MG63 (cell line): ENCODE data around the gene WDCP. TPM values are rescaled to one million over a fixed set of nuclear protein-coding genes. Genes with fewer than 3 reads are reported as not detected.
"Not testable (repeated sequence)": the region's sequence is repeated elsewhere in the genome, so short reads cannot be mapped to it uniquely, and the experiment has no call there.

Experiments used
- DNase-seq: peaks from one replicate; pipeline ENCODE4 v3.0.0-alpha.2; 2020
- H3K27me3 ChIP-seq: fragments of 250-450 bp; sonication (Bioruptor Pico); 2 replicates; pipeline ENCODE4 v1.5.1; 2020; ENCODE audit warnings: mild to moderate bottlenecking, moderate library complexity
- H3K36me3 ChIP-seq: fragments of 250-450 bp; sonication (Bioruptor Pico); 2 replicates; pipeline ENCODE4 v1.5.1; 2020; ENCODE audit warnings: mild to moderate bottlenecking, moderate library complexity
- H3K4me3 ChIP-seq: fragments of 250-450 bp; sonication (Bioruptor Pico); 2 replicates; pipeline ENCODE4 v1.5.1; 2020; ENCODE audit warnings: mild to moderate bottlenecking, moderate library complexity
- H3K9me3 ChIP-seq: fragments of 250-450 bp; sonication (Bioruptor Pico); 2 replicates; pipeline ENCODE4 v1.5.1; 2020; ENCODE audit warnings: mild to moderate bottlenecking, moderate library complexity
- total RNA-seq: library from RNA; depleted of rRNA; stranded (reverse); fragments of >200 nt; shearing (Covaris generic); gene quantifications from 2 replicates; pipeline ENCODE4 v1.2.3, GENCODE V29; 2014; ENCODE audit warnings: low replicate concordance

The WDCP gene
- total RNA-seq, 1 experiment from 2014 or later, result 12.2 TPM

- Histone ChIP-seq H3K27me3 (no peaks in the 10 kb centered on the region), H3K9me3 (no peaks in the 10 kb centered on the region), H3K36me3 (no peaks in the 10 kb centered on the region; the same call in 1 of the 2 replicates), H3K4me3 (no peak overlapping the region)
- no peak for DNase-seq
Observed at GRCh38 chr2:24016853-24017703, 30.1 kb downstream of the WDCP start.

GRCh38 chr2:24016376-24016761 is 30.8 kb downstream of the WDCP start:
- Histone ChIP-seq H3K4me3 (no peak overlapping the region), H3K27me3 (no peaks in the 10 kb centered on the region), H3K9me3 (no peaks in the 10 kb centered on the region), H3K36me3 (no peaks in the 10 kb centered on the region)
- no peak for DNase-seq

GRCh38 chr2:24015562-24016375 is 31.4 kb downstream of the WDCP start:
- no peaks in the 10 kb centered on the region for H3K9me3 ChIP-seq
- H3K4me3 ChIP-seq, result no peak overlapping the region
- DNase-seq, result peak; percentile 77
- H3K36me3 ChIP-seq, result no peaks in the 10 kb centered on the region
- no peaks in the 10 kb centered on the region for H3K27me3 ChIP-seq

- DNase-seq, H3K27me3 ChIP-seq, H3K36me3 ChIP-seq, H3K4me3 ChIP-seq, H3K9me3 ChIP-seq: not testable (repeated sequence)
Observed at GRCh38 chr2:24014902-24015301, 32.3 kb downstream of the WDCP start.

- DNase-seq, result no peak
- Histone ChIP-seq H3K4me3 (no peak overlapping the region), H3K36me3 (no peaks in the 10 kb centered on the region), H3K9me3 (no peaks in the 10 kb centered on the region), H3K27me3 (no peaks in the 10 kb centered on the region)
Observed at GRCh38 chr2:24012521-24013188, 34.5 kb downstream of the WDCP start.

GRCh38 chr2:24011250-24012104 is 35.7 kb downstream of the WDCP start:
- no peaks in the 10 kb centered on the region for H3K9me3 ChIP-seq
- H3K36me3 ChIP-seq, result no peaks in the 10 kb centered on the region
- H3K27me3 ChIP-seq, result no peaks in the 10 kb centered on the region
- no peak for DNase-seq
- H3K4me3 ChIP-seq, result no peak overlapping the region

GRCh38 chr2:24010477-24011249 is 36.5 kb downstream of the WDCP start:
- DNase-seq, result no peak
- Histone ChIP-seq H3K9me3 (no peaks in the 10 kb centered on the region), H3K27me3 (no peaks in the 10 kb centered on the region), H3K4me3 (no peak overlapping the region), H3K36me3 (no peaks in the 10 kb centered on the region)

- Histone ChIP-seq H3K4me3 (no peak within 1 kb of the TSS), H3K27me3 (no peaks in the 10 kb centered on the region), H3K36me3 (no peaks in the 10 kb centered on the region), H3K9me3 (no peaks in the 10 kb centered on the region)
- no peak for DNase-seq
Observed at GRCh38 chr2:24009680-24010476, 37.3 kb downstream of the WDCP start, which contains the start of gene MFSD2B. MFSD2B (plus strand) TSS chr2:24010085; CDS start chr2:24010097, 12 bp downstream.

- H3K9me3 ChIP-seq, result no peaks in the 10 kb centered on the region
- H3K4me3 ChIP-seq, result no peak overlapping the region
- no peaks in the 10 kb centered on the region for H3K36me3 ChIP-seq
- no peaks in the 10 kb centered on the region for H3K27me3 ChIP-seq
- no peak for DNase-seq
Observed at GRCh38 chr2:24009367-24009679, 37.9 kb downstream of the WDCP start.

- H3K36me3 ChIP-seq, result no peaks in the 10 kb centered on the region
Observed at GRCh38 chr2:24008672-24009366, 38.4 kb downstream of the WDCP start.

GRCh38 chr2:24007693-24008092 is 39.5 kb downstream of the WDCP start:
- Histone ChIP-seq H3K36me3 (no peaks in the 10 kb centered on the region), H3K27me3 (no peaks in the 10 kb centered on the region), H3K9me3 (no peaks in the 10 kb centered on the region), H3K4me3 (no peak overlapping the region; the same call in 1 of the 2 replicates)
- DNase-seq, result no peak

More at GRCh38 chr2:24008672-24009366, 38.4 kb downstream of the WDCP start:
- H3K4me3 ChIP-seq, result peak overlapping the region; percentile 28
- H3K9me3 ChIP-seq, result no peaks in the 10 kb centered on the region
- no peaks in the 10 kb centered on the region for H3K27me3 ChIP-seq
- no peak for DNase-seq

- no peaks in the 10 kb centered on the region for H3K36me3 ChIP-seq
- no peaks in the 10 kb centered on the region for H3K27me3 ChIP-seq
- H3K4me3 ChIP-seq, result no peak overlapping the region
- H3K9me3 ChIP-seq, result no peaks in the 10 kb centered on the region
- no peak for DNase-seq
Observed at GRCh38 chr2:23994567-23994966, 52.6 kb downstream of the WDCP start.

GRCh38 chr2:23993736-23994269 is 53.4 kb downstream of the WDCP start:
- DNase-seq, result no peak
- H3K36me3 ChIP-seq, result no peaks in the 10 kb centered on the region
- H3K27me3 ChIP-seq, result no peaks in the 10 kb centered on the region
- no peaks in the 10 kb centered on the region for H3K9me3 ChIP-seq
- no peak overlapping the region for H3K4me3 ChIP-seq

GRCh38 chr2:23992931-23993330 is 54.3 kb downstream of the WDCP start:
- DNase-seq, result no peak
- Histone ChIP-seq H3K4me3 (no peak overlapping the region), H3K9me3 (no peaks in the 10 kb centered on the region), H3K27me3 (no peaks in the 10 kb centered on the region), H3K36me3 (no peaks in the 10 kb centered on the region)
